NB4 (cell line): ENCODE measurements around the gene NHSL1.

Source experiments
- MYC ChIP-seq: IDR thresholded peaks from 2 replicates; pipeline ENCODE4 v1.6.1; 2011; ENCODE audit warnings: low read depth, low read length
- TF ChIP-seq, protein P1 (sequence below): IDR thresholded peaks from one replicate; pipeline ENCODE4 v1.5.1; 2012; ENCODE audit warnings: low read depth, low read length

DNA sequence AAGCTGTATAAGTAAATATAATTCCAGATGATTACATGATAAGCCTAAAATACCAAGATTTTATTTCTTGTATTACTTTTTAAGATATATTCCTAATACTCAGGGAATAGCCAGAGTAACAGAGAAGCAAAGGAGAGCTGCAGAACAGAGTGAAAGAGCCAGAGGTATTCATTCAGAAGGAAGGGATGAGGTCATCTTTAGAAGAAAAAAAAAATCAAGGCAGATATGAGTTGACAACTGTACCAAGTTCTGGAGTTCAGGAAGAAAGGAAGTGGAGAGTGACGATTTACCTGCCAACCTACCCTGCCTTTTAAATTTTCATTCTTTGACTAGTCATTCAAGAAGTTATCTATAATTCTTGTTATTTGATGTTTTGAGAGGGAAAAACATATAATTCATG, 28.8 kb upstream of the NHSL1 start:
- no peak for TF ChIP-seq MYC
- TF ChIP-seq, protein P1, sequence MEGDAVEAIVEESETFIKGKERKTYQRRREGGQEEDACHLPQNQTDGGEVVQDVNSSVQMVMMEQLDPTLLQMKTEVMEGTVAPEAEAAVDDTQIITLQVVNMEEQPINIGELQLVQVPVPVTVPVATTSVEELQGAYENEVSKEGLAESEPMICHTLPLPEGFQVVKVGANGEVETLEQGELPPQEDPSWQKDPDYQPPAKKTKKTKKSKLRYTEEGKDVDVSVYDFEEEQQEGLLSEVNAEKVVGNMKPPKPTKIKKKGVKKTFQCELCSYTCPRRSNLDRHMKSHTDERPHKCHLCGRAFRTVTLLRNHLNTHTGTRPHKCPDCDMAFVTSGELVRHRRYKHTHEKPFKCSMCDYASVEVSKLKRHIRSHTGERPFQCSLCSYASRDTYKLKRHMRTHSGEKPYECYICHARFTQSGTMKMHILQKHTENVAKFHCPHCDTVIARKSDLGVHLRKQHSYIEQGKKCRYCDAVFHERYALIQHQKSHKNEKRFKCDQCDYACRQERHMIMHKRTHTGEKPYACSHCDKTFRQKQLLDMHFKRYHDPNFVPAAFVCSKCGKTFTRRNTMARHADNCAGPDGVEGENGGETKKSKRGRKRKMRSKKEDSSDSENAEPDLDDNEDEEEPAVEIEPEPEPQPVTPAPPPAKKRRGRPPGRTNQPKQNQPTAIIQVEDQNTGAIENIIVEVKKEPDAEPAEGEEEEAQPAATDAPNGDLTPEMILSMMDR, result no peak
